ENCODE results near the gene MAGEA4. TPM values are rescaled to one million over a fixed set of nuclear protein-coding genes. Genes with fewer than 3 reads are reported as not detected.
A peak's percentile ranks its signal among the peaks of the same experiment; 100 is the strongest.

The MAGEA4 gene
- total RNA-seq, 1 donor from 2014 or later, result not detected

- Histone ChIP-seq H3K27ac (no peak overlapping the region), H3K9me3 (no peaks in the 10 kb centered on the region), H3K4me1 (no peaks in the 10 kb centered on the region), H3K27me3 (ENCODE audit: low read depth) (no peaks in the 10 kb centered on the region), H3K36me3 (peaks cover 10% of the 10 kb centered on the region), H3K4me3 (no peak overlapping the region)
- TF ChIP-seq CTCF (IDR thresholded peaks at IDR 0.05), result no peak
- DNase-seq, result no peak
- intact Hi-C loops (cut with DNase I), result no loop called here
- no peak for ATAC-seq
These were observed 49.3 kb downstream of the MAGEA4 start for GRCh38 chrX:151962034-151962433.

- Histone ChIP-seq H3K4me1 (no peaks in the 10 kb centered on the region), H3K4me3 (no peak overlapping the region), H3K27ac (no peak overlapping the region), H3K27me3 (ENCODE audit: low read depth) (no peaks in the 10 kb centered on the region), H3K36me3 (no peaks in the 10 kb centered on the region), H3K9me3 (no peaks in the 10 kb centered on the region)
- intact Hi-C loops (cut with DNase I), result no loop called here
- TF ChIP-seq CTCF (IDR thresholded peaks at IDR 0.05), result no peak
- no peak for DNase-seq
- no peak for ATAC-seq
These were observed 53.5 kb downstream of the MAGEA4 start for GRCh38 chrX:151966236-151966635.

- Histone ChIP-seq H3K27me3 (ENCODE audit: low read depth) (no peaks in the 10 kb centered on the region), H3K36me3 (no peaks in the 10 kb centered on the region), H3K9me3 (no peaks in the 10 kb centered on the region), H3K27ac (no peak overlapping the region), H3K4me1 (no peaks in the 10 kb centered on the region), H3K4me3 (no peak overlapping the region)
- no peak for TF ChIP-seq CTCF (IDR thresholded peaks at IDR 0.05)
- no peak for DNase-seq
- intact Hi-C loops (cut with DNase I), result no loop called here
- ATAC-seq, result no peak
These were observed 57.3 kb downstream of the MAGEA4 start for GRCh38 chrX:151970027-151970426.

GRCh38 chrX:151970661-151971060, 58.0 kb downstream of the MAGEA4 start:
- Histone ChIP-seq H3K4me1 (no peaks in the 10 kb centered on the region), H3K27ac (peak overlapping the region; percentile 41), H3K9me3 (no peaks in the 10 kb centered on the region), H3K27me3 (ENCODE audit: low read depth) (no peaks in the 10 kb centered on the region), H3K36me3 (no peaks in the 10 kb centered on the region), H3K4me3 (no peak overlapping the region)
- DNase-seq (peak; percentile 77), ATAC-seq (peak; percentile 75 to 84)
- intact Hi-C loops (cut with DNase I), result no loop called here
- TF ChIP-seq CTCF (IDR thresholded peaks at IDR 0.05), result no peak

- intact Hi-C loops (cut with DNase I), result no loop called here
- Histone ChIP-seq H3K36me3 (no peaks in the 10 kb centered on the region), H3K4me1 (no peaks in the 10 kb centered on the region), H3K9me3 (no peaks in the 10 kb centered on the region), H3K27me3 (ENCODE audit: low read depth) (no peaks in the 10 kb centered on the region), H3K27ac (peak overlapping the region; percentile 65), H3K4me3 (peak overlapping the region; percentile 54)
- DNase-seq, result no peak
- no peak for TF ChIP-seq CTCF (IDR thresholded peaks at IDR 0.05)
- no peak for ATAC-seq
These were observed 60.5 kb downstream of the MAGEA4 start for GRCh38 chrX:151973060-151973661.
